Activated CD4-positive, alpha-beta T cell treated with anti-CD3 and anti-CD28 coated beads for 36 hours (primary cell): ENCODE results near the gene CDHR5. TPM values are rescaled to one million over a fixed set of nuclear protein-coding genes. Genes with fewer than 3 reads are reported as not detected.
A peak's percentile ranks its signal among the peaks of the same experiment; 100 is the strongest.

Source experiments
- ATAC-seq: fragments of 200-7000 bp; cut with Tn5 transposase; one replicate; pipeline ENCODE4 v1.10.0; 2021; ENCODE audit warnings: mild to moderate bottlenecking, moderate library complexity
- CTCF ChIA-PET: fragments of 350-600 bp; sonication (Branson Sonifier 250); formaldehyde crosslinking; loops from one replicate; lab custom pipeline; 2021; ENCODE audit warnings: antibody characterized with exemption; lab: Charles Lee
- POLR2A ChIA-PET: fragments of 350-600 bp; sonication (Branson Sonifier 250); formaldehyde crosslinking; loops from one replicate; lab custom pipeline; 2021; ENCODE audit warnings: antibody characterized with exemption, inconsistent platforms; lab: Charles Lee
- DNase-seq: peaks from one replicate; pipeline ENCODE4 v3.0.0-alpha.2; 2020
- H3K27ac Mint-ChIP-seq: one replicate; pipeline ENCODE4 v1.8.0; 2021; ENCODE audit warnings: mixed read lengths
- H3K27me3 Mint-ChIP-seq: one replicate; pipeline ENCODE4 v1.8.0; 2021; ENCODE audit warnings: mixed read lengths
- H3K36me3 Mint-ChIP-seq: one replicate; pipeline ENCODE4 v1.8.0; 2021; ENCODE audit warnings: low read depth, mixed read lengths
- H3K4me1 Mint-ChIP-seq: one replicate; pipeline ENCODE4 v1.8.0; 2021; ENCODE audit warnings: mixed read lengths
- H3K4me3 Mint-ChIP-seq: one replicate; pipeline ENCODE4 v1.8.0; 2021; ENCODE audit warnings: mild to moderate bottlenecking, moderate library complexity, mixed read lengths
- H3K9me3 Mint-ChIP-seq: one replicate; pipeline ENCODE4 v1.8.0; 2021; ENCODE audit warnings: low read depth, mixed read lengths
- intact Hi-C, 2 experiments: fragments of 100-400 bp; cut with DNase I in 1 of 2; cut with micrococcal nuclease in 1 of 2; formaldehyde crosslinking; loops; one replicate each; pipeline versions ENCODE4 v1.14.2 to v1.15.1; 2022 to 2024; cut with DNase I, micrococcal nuclease
- total RNA-seq, 2 experiments: library from RNA; stranded (reverse); gene quantifications; one replicate each; pipeline ENCODE4 v1.2.3, GENCODE V29; 2021

The CDHR5 gene, protein sequence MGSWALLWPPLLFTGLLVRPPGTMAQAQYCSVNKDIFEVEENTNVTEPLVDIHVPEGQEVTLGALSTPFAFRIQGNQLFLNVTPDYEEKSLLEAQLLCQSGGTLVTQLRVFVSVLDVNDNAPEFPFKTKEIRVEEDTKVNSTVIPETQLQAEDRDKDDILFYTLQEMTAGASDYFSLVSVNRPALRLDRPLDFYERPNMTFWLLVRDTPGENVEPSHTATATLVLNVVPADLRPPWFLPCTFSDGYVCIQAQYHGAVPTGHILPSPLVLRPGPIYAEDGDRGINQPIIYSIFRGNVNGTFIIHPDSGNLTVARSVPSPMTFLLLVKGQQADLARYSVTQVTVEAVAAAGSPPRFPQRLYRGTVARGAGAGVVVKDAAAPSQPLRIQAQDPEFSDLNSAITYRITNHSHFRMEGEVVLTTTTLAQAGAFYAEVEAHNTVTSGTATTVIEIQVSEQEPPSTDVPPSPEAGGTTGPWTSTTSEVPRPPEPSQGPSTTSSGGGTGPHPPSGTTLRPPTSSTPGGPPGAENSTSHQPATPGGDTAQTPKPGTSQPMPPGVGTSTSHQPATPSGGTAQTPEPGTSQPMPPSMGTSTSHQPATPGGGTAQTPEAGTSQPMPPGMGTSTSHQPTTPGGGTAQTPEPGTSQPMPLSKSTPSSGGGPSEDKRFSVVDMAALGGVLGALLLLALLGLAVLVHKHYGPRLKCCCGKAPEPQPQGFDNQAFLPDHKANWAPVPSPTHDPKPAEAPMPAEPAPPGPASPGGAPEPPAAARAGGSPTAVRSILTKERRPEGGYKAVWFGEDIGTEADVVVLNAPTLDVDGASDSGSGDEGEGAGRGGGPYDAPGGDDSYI
- total RNA-seq = not detected

DNA sequence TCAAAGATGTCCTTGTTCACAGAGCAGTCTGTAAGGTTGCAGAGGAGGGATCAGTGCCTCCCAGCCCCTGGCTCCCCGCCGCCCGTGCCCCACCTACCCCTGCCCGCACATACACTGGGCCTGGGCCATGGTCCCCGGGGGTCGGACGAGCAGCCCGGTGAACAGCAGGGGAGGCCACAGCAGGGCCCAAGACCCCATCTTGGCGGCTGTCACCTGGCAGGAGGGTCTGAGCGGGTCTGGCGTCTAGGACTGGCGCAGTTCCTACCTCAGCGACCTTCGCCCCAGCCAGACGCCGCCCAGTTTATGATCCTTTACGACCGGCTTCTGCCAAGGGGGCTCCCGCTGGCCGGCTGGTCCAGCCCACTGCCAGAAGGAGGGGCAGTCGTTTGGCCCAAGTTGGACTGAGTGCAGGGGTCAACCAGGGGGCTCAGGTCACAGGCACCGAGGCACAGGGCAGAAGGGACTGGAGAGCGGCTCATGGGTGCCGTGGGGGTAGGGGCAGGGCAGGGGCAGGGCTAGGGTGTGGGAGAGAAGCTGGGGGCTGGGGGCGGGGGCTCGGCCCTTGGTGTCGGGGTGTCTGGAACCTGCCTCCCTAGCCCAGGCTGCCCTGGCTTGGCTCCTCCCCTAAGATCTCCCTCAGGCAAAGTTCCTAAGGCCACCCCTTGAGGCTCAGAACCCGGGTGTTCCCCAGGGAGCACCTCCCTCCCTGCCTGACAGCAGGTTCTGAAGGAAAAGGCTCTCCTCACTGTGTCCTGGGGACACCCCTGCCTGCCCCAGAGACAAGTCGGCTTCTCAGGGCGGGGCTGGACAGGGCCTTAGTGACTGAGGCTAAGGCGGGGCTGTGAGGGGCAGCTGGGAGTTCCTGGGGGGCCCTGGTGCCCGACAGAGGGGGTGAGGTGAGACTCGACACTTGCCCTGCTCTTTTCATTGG lies at the start of gene CDHR5:
Gene CDHR5 (minus strand): TSS at position 251 of the 931 bp plus-strand sequence. CDS start 53 bp downstream, at position 198.
- Mint-ChIP-seq H3K27me3 (peaks cover 25% of the 10 kb centered on the region), H3K9me3 (no peaks in the 10 kb centered on the region), H3K4me1 (peaks cover 22% of the 10 kb centered on the region), H3K27ac (no peak within 1 kb of the TSS), H3K4me3 (no peak within 1 kb of the TSS), H3K36me3 (no peaks in the 10 kb centered on the region)
- ATAC-seq (no peak), DNase-seq (no peak)
- ChIA-PET CTCF (no interaction called here), POLR2A (no interaction called here)
- intact Hi-C loops = loop anchor here in 1 of 2 experiments (5.0 kb wide), 1 partner anchor 68 kb away; no protein-coding TSS in a partner anchor

GRCh38 chr11:674406-674805 lies 49.7 kb upstream of the CDHR5 start:
- ATAC-seq (no peak), DNase-seq (no peak)
- Mint-ChIP-seq H3K36me3 (peaks cover 33% of the 10 kb centered on the region), H3K27me3 (no peaks in the 10 kb centered on the region), H3K4me1 (no peaks in the 10 kb centered on the region), H3K4me3 (no peak overlapping the region), H3K9me3 (no peaks in the 10 kb centered on the region), H3K27ac (no peak overlapping the region)
- POLR2A ChIA-PET = no interaction called here
- intact Hi-C loops = no loop called here
- CTCF ChIA-PET = interaction anchor here (0.8 to 1.0 kb wide), 3 partner anchors 14 to 48 kb away, joined by 3 to 4 read pairs (median 4); no protein-coding TSS in a partner anchor

- no peaks in the 10 kb centered on the region for H3K9me3 Mint-ChIP-seq
- H3K36me3 Mint-ChIP-seq = peaks cover 33% of the 10 kb centered on the region
- CTCF ChIA-PET = interaction anchor here (0.9 to 1.0 kb wide), 2 partner anchors 13 to 48 kb away, joined by 4 read pairs; no protein-coding TSS in a partner anchor
- no peak overlapping the region for H3K27ac Mint-ChIP-seq
- DNase-seq (no peak), ATAC-seq (no peak)
- intact Hi-C loops = no loop called here
- no peaks in the 10 kb centered on the region for H3K4me1 Mint-ChIP-seq
- H3K27me3 Mint-ChIP-seq = no peaks in the 10 kb centered on the region
- no peak overlapping the region for H3K4me3 Mint-ChIP-seq
- POLR2A ChIA-PET = no interaction called here
Observed at GRCh38 chr11:673866-674265, 49.1 kb upstream of the CDHR5 start.

- no peaks in the 10 kb centered on the region for H3K4me1 Mint-ChIP-seq
- peaks cover 17% of the 10 kb centered on the region for H3K36me3 Mint-ChIP-seq
Observed at GRCh38 chr11:665704-666281, 41.0 kb upstream of the CDHR5 start.

DNA sequence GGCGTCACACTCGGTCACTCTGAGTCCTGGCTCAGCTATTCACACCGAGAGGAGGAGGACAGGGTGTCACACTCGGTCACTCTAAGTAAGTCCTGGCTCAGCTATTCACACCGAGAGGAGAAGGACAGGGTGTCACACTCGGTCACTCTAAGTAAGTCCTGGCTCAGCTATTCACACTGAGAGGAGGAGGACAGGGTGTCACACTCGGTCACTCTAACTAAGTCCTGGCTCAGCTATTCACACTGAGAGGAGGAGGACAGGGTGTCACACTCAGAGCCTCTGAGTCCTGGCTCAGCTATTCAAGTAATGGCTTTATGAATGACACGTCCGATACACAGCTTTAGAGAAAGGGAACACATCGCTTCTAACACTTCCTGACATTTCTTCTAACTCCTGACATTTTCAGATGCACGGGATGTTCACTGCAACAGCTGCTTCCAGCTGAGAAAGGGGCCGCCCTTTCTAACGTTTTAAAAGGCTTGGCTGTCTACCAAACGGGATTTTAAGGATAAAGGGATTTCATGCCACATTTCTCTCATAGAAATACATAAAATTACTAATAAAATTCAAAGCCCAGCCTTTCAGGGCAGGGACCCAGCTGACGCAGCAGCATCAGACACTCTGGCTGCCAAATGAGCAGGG lies 40.4 kb upstream of the CDHR5 start:
- no peaks in the 10 kb centered on the region for H3K27me3 Mint-ChIP-seq
- H3K4me3 Mint-ChIP-seq = no peak overlapping the region
- CTCF ChIA-PET = interaction anchor here (0.7 kb wide), 2 partner anchors 97 to 142 kb away, joined by 4 to 5 read pairs; no protein-coding TSS in a partner anchor
- H3K27ac Mint-ChIP-seq = no peak overlapping the region
- no peaks in the 10 kb centered on the region for H3K9me3 Mint-ChIP-seq
- H3K36me3 Mint-ChIP-seq = peaks cover 17% of the 10 kb centered on the region
- DNase-seq = no peak
- H3K4me1 Mint-ChIP-seq = no peaks in the 10 kb centered on the region
- POLR2A ChIA-PET = no interaction called here
- intact Hi-C loops = no loop called here
- no peak for ATAC-seq

More at GRCh38 chr11:665704-666281, 41.0 kb upstream of the CDHR5 start:
- H3K4me3 Mint-ChIP-seq = no peak overlapping the region
- ATAC-seq (no peak), DNase-seq (no peak)
- ChIA-PET POLR2A (no interaction called here), CTCF (interaction anchor here (0.7 kb wide), 2 partner anchors 97 to 142 kb away, joined by 4 to 5 read pairs; no protein-coding TSS in a partner anchor)
- H3K27ac Mint-ChIP-seq = no peak overlapping the region
- no peaks in the 10 kb centered on the region for H3K9me3 Mint-ChIP-seq
- no peaks in the 10 kb centered on the region for H3K27me3 Mint-ChIP-seq
- intact Hi-C loops = no loop called here

DNA sequence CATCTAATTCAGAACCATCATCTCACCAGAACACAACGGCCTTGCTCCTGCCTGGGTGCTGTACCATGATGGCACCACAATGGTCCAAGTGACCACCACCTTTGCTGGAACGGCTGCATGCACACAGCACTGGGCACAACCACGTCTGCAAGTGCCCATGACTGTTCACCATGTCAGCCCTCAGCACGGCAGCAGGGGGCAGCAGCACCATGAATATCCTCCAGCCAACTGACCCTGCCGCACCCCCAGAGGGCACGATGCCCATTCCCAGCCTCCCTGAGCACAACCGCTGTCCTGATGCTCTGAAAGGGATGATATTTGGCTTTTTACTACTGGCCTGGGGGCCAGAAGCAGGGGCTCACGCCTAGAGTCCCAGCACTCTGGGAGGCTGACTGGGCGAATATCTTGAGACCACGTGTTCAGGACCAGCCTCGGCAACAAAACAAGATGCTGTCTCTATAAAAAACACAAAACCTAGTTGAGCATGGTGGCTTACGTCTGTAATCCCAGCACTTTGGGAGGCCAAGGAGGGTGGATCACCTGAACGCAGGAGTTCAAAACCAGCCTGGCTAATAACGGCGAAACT lies 38.0 kb upstream of the CDHR5 start:
- intact Hi-C loops = loop anchor here (1.0 to 5.0 kb wide), 3 partner anchors 60 to 66 kb away; no protein-coding TSS in a partner anchor
- no peaks in the 10 kb centered on the region for H3K9me3 Mint-ChIP-seq
- H3K4me3 Mint-ChIP-seq = no peak overlapping the region
- CTCF ChIA-PET = interaction anchor here (1.9 kb wide), 1 partner anchor 64 kb away, joined by 7 read pairs; no protein-coding TSS in a partner anchor
- POLR2A ChIA-PET = no interaction called here
- ATAC-seq (peak; percentile 85), DNase-seq (peak; percentile 68)
- H3K36me3 Mint-ChIP-seq = peaks cover 16% of the 10 kb centered on the region
- H3K4me1 Mint-ChIP-seq = no peaks in the 10 kb centered on the region
- H3K27me3 Mint-ChIP-seq = no peaks in the 10 kb centered on the region
- no peak overlapping the region for H3K27ac Mint-ChIP-seq

DNA sequence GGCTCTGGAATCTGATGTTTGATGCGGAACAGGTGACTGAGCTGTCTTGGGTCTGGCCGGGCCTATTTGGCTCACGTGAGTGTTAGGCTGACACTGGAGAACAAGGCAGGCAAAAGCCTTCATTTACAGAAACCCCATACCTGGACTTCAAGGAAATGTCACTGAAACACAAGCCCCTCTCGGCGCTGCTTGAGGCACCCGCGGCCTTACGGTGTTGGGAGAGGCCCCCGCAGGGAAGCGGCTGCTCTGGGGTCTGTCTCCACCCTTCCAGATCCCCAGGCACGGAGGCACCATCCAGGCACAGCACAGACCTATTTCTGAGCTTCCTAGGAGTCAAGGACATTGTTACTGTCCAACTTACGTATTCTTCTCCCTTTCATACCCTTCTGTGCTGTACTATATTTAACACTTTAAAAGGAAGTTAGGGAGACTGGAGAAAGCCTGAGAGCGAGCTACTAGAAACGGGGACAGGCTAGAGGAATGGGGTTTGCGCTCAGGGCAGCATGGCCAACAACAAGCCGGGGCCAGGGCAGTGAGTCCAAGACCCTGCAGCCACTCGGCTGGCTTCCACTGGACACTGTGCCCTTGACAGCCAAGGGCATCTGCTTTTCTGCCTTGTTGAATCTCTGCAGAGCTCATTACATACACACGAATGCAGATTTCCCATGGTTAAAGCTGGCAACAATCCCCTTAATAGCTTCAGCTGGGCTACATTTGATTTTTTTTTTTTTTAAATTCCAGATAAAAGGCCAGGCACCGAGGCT lies 36.1 kb upstream of the CDHR5 start:
- Mint-ChIP-seq H3K9me3 (no peaks in the 10 kb centered on the region), H3K27ac (no peak overlapping the region), H3K27me3 (no peaks in the 10 kb centered on the region), H3K36me3 (peaks cover 11% of the 10 kb centered on the region), H3K4me3 (no peak overlapping the region), H3K4me1 (no peaks in the 10 kb centered on the region)
- DNase-seq = no peak
- ChIA-PET POLR2A (interaction anchor here (0.6 kb wide), 1 partner anchor 82 kb away, joined by 3 read pairs; no protein-coding TSS in a partner anchor), CTCF (interaction anchor here (1.3 to 1.9 kb wide), 2 partner anchors 13 to 66 kb away, joined by 4 to 7 read pairs; no protein-coding TSS in a partner anchor)
- intact Hi-C loops = loop anchor here in 1 of 2 experiments (5.0 kb wide), 1 partner anchor 61 kb away; no protein-coding TSS in a partner anchor
- ATAC-seq = no peak

DNA sequence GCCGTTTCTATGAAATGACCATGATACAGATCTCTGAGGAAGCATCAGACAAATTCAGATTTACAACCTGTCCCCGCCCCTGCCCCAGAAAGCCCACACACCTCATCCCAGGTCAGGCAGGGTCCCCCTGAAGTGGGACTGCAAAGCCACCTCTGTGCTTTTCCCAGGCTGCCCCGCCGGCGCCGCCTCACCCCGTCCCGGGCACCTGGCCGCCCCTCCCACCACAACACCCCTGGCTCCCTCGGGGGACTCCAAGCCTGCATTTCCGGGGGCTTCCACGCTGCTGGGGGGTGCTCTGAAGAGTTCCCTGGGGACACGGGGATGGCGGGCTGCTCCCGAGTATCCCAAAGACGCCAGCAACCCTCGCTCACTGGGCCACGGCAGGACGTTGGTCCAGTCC lies 35.5 kb upstream of the CDHR5 start:
- DNase-seq (no peak), ATAC-seq (no peak)
- Mint-ChIP-seq H3K36me3 (peaks cover 10% of the 10 kb centered on the region), H3K4me3 (no peak overlapping the region), H3K4me1 (no peaks in the 10 kb centered on the region), H3K27me3 (no peaks in the 10 kb centered on the region), H3K9me3 (no peaks in the 10 kb centered on the region), H3K27ac (no peak overlapping the region)
- CTCF ChIA-PET = interaction anchor here (1.3 kb wide), 1 partner anchor 14 kb away, joined by 4 read pairs; no protein-coding TSS in a partner anchor
- intact Hi-C loops = loop anchor here in 1 of 2 experiments (5.0 kb wide), 1 partner anchor 62 kb away; no protein-coding TSS in a partner anchor
- POLR2A ChIA-PET = no interaction called here

- ChIA-PET POLR2A (no interaction called here), CTCF (no interaction called here)
- H3K4me3 Mint-ChIP-seq = no peak overlapping the region
- H3K9me3 Mint-ChIP-seq = no peaks in the 10 kb centered on the region
- no peaks in the 10 kb centered on the region for H3K27me3 Mint-ChIP-seq
- H3K4me1 Mint-ChIP-seq = no peaks in the 10 kb centered on the region
- no peak for DNase-seq
- ATAC-seq = no peak
- peaks cover 9% of the 10 kb centered on the region for H3K36me3 Mint-ChIP-seq
- intact Hi-C loops = loop anchor here in 1 of 2 experiments (5.0 kb wide), 1 partner anchor 63 kb away; no protein-coding TSS in a partner anchor
- no peak overlapping the region for H3K27ac Mint-ChIP-seq
Observed at GRCh38 chr11:659532-660085, 34.9 kb upstream of the CDHR5 start.
